CD8-positive, alpha-beta memory T cell (primary cell): ENCODE data around the gene RPL39. TPM values are rescaled to one million over a fixed set of nuclear protein-coding genes. Genes with fewer than 3 reads are reported as not detected.
"Not testable (repeated sequence)": the region's sequence is repeated elsewhere in the genome, so short reads cannot be mapped to it uniquely, and the experiment has no call there.

Experiments
- CTCF ChIA-PET: fragments of 350-600 bp; sonication (Branson Sonifier 250); formaldehyde crosslinking; loops from one replicate; lab custom pipeline; 2021; ENCODE audit warnings: antibody characterized with exemption; lab: Charles Lee
- POLR2A ChIA-PET: fragments of 350-600 bp; sonication (Branson Sonifier 250); formaldehyde crosslinking; loops from one replicate; lab custom pipeline; 2021; ENCODE audit warnings: antibody characterized with exemption; lab: Charles Lee
- DNase-seq, 5 donors: peaks; one replicate each; pipeline versions ENCODE4 v3.0.0 to v3.0.0-alpha.2; 2020 to 2022; ENCODE audit warnings: mixed read lengths in 1 of 5
- H3K27ac ChIP-seq: one replicate; pipeline ENCODE4 v1.7.0; 2013; ENCODE audit warnings: low read depth, mild to moderate bottlenecking, low read length, moderate library complexity
- H3K27me3 ChIP-seq: 2 replicates; pipeline ENCODE4 v1.7.0; 2013; ENCODE audit warnings: low read length, mild to moderate bottlenecking; ENCODE audit not compliant: insufficient read depth, poor library complexity, severe bottlenecking
- H3K36me3 ChIP-seq: 2 replicates; pipeline ENCODE4 v1.7.0; 2013; ENCODE audit warnings: mild to moderate bottlenecking, low read length, moderate library complexity; ENCODE audit not compliant: insufficient read depth
- H3K4me1 ChIP-seq: 2 replicates; pipeline ENCODE4 v1.7.0; 2013; ENCODE audit warnings: mild to moderate bottlenecking, low read length, moderate library complexity; ENCODE audit not compliant: insufficient read depth
- H3K4me3 ChIP-seq: 2 replicates; pipeline ENCODE4 v1.7.0; 2013; ENCODE audit warnings: mild to moderate bottlenecking, low read length
- H3K9me3 ChIP-seq: 2 replicates; pipeline ENCODE4 v1.7.0; 2013; ENCODE audit warnings: mild to moderate bottlenecking, low read length
- H3K27ac Mint-ChIP-seq, 8 donors: one replicate each; pipeline ENCODE4 v1.8.0; 2020 to 2021; ENCODE audit warnings: mixed read lengths in 8 of 8, mild to moderate bottlenecking in 6 of 8, inconsistent platforms in 3 of 8, moderate library complexity in 3 of 8
- H3K27me3 Mint-ChIP-seq, 2 donors: one replicate each; pipeline ENCODE4 v1.8.0; 2020 to 2021; ENCODE audit warnings: mixed read lengths in 2 of 2, mild to moderate bottlenecking in 1 of 2, moderate library complexity in 1 of 2
- H3K36me3 Mint-ChIP-seq, 3 donors: one replicate each; pipeline ENCODE4 v1.8.0; 2020 to 2021; ENCODE audit warnings: mixed read lengths in 3 of 3, inconsistent platforms in 1 of 3, mild to moderate bottlenecking in 1 of 3
- H3K4me1 Mint-ChIP-seq, 3 donors: one replicate each; pipeline ENCODE4 v1.8.0; 2020 to 2021; ENCODE audit warnings: mixed read lengths in 3 of 3, inconsistent platforms in 1 of 3, mild to moderate bottlenecking in 1 of 3
- H3K4me3 Mint-ChIP-seq, 7 donors: one replicate each; pipeline ENCODE4 v1.8.0; 2020 to 2021; ENCODE audit warnings: mixed read lengths in 7 of 7, mild to moderate bottlenecking in 6 of 7, moderate library complexity in 4 of 7, inconsistent platforms in 2 of 7
- H3K9me3 Mint-ChIP-seq, 5 donors: one replicate each; pipeline ENCODE4 v1.8.0; 2020 to 2022; ENCODE audit warnings: mixed read lengths in 5 of 5, mild to moderate bottlenecking in 3 of 5, moderate library complexity in 2 of 5, inconsistent platforms in 1 of 5
- polyA plus RNA-seq: library from polyadenylated mRNA; unstranded; fragments of 300-500 nt; fragmentation: Illumina TruSeq; gene quantifications from one replicate; pipeline ENCODE4 v1.2.3, GENCODE V29; 2021
- total RNA-seq, 2 experiments: library from RNA; stranded (reverse); gene quantifications; one replicate each; pipeline ENCODE4 v1.2.3, GENCODE V29; 2021

The RPL39 gene
- total and polyA plus RNA-seq, 3 experiments from 2014 or later = 2,337 to 3,498 (median 2,451) TPM

GRCh38 chrX:119783026-119783425 is 8.4 kb downstream of the RPL39 start:
- Histone ChIP-seq H3K36me3 (peaks cover 7% of the 10 kb centered on the region), H3K27me3 (no peaks in the 10 kb centered on the region), H3K9me3 (no peaks in the 10 kb centered on the region), H3K27ac (no peak overlapping the region), H3K4me3 (no peak overlapping the region), H3K4me1 (no peaks in the 10 kb centered on the region)
- DNase-seq = no peak
- Mint-ChIP-seq H3K27me3 (peaks cover 0 to 4% of the 10 kb centered on the region in 2 donors), H3K4me3 (no peak overlapping the region), H3K36me3 (peaks cover 0 to 50% (median 3%) of the 10 kb centered on the region in 3 donors), H3K27ac (peak overlapping the region in 2 of 8 donors; percentile 21 to 79), H3K4me1 (peaks cover 20 to 36% (median 23%) of the 10 kb centered on the region in 3 donors), H3K9me3 (no peaks in the 10 kb centered on the region)
- ChIA-PET POLR2A (no interaction called here), CTCF (no interaction called here)

GRCh38 chrX:119778829-119779228 is 12.6 kb downstream of the RPL39 start:
- H3K27ac Mint-ChIP-seq = peak overlapping the region in 1 of 8 donors; percentile 19
- Histone ChIP-seq H3K27ac (no peak overlapping the region), H3K4me3 (no peak overlapping the region), H3K36me3 (no peaks in the 10 kb centered on the region), H3K9me3 (no peaks in the 10 kb centered on the region), H3K4me1 (no peaks in the 10 kb centered on the region), H3K27me3 (no peaks in the 10 kb centered on the region)
- no peaks in the 10 kb centered on the region for H3K9me3 Mint-ChIP-seq
- peaks cover 0 to 20% (median 0%) of the 10 kb centered on the region in 3 donors for H3K36me3 Mint-ChIP-seq
- peaks cover 5 to 14% (median 9%) of the 10 kb centered on the region in 3 donors for H3K4me1 Mint-ChIP-seq
- H3K4me3 Mint-ChIP-seq = no peak overlapping the region
- POLR2A ChIA-PET = interaction anchor here (0.6 kb wide), 1 partner anchor 194 kb away, joined by 6 read pairs; no protein-coding TSS in a partner anchor
- H3K27me3 Mint-ChIP-seq = peaks cover 0 to 2% of the 10 kb centered on the region in 2 donors
- CTCF ChIA-PET = interaction anchor here (1.1 to 1.5 kb wide), 2 partner anchors 10 to 130 kb away, joined by 3 to 6 read pairs; no protein-coding TSS in a partner anchor
- no peak for DNase-seq

GRCh38 chrX:119775517-119776238 is 15.8 kb downstream of the RPL39 start:
- peaks cover 0 to 8% (median 5%) of the 10 kb centered on the region in 3 donors for H3K4me1 Mint-ChIP-seq
- H3K4me1 ChIP-seq = no peaks in the 10 kb centered on the region
- no peak for DNase-seq
- H3K9me3 Mint-ChIP-seq = no peaks in the 10 kb centered on the region
- H3K27ac ChIP-seq = no peak overlapping the region
- H3K27me3 Mint-ChIP-seq = peaks cover 0 to 8% of the 10 kb centered on the region in 2 donors
- peak overlapping the region in 4 of 8 donors; percentile 38 to 90 (median 46) for H3K27ac Mint-ChIP-seq
- no peaks in the 10 kb centered on the region for H3K9me3 ChIP-seq
- H3K4me3 Mint-ChIP-seq = peak overlapping the region in 1 of 7 donors; percentile 41
- peaks cover 0 to 2% (median 1%) of the 10 kb centered on the region in 3 donors for H3K36me3 Mint-ChIP-seq
- ChIA-PET CTCF (interaction anchor here (0.7 to 1.2 kb wide), 5 partner anchors 9 to 259 kb away, joined by 3 to 5 read pairs (median 4); partner anchors contain the start of gene SOWAHD), POLR2A (no interaction called here)
- no peak overlapping the region for H3K4me3 ChIP-seq
- H3K36me3 ChIP-seq = no peaks in the 10 kb centered on the region
- H3K27me3 ChIP-seq = no peaks in the 10 kb centered on the region

- CTCF ChIA-PET = interaction anchor here (1.0 kb wide), 1 partner anchor 13 kb away, joined by 3 read pairs; no protein-coding TSS in a partner anchor
- DNase-seq, H3K27me3 ChIP-seq, H3K4me3 ChIP-seq, H3K36me3 Mint-ChIP-seq, H3K4me1 Mint-ChIP-seq, H3K36me3 ChIP-seq, H3K27me3 Mint-ChIP-seq, H3K4me1 ChIP-seq, H3K4me3 Mint-ChIP-seq, POLR2A ChIA-PET, H3K27ac ChIP-seq, H3K9me3 ChIP-seq, H3K9me3 Mint-ChIP-seq: not testable (repeated sequence)
- peak overlapping the region in 1 of 8 donors; percentile 9 for H3K27ac Mint-ChIP-seq
Observed at GRCh38 chrX:119769388-119769787, 22.0 kb downstream of the RPL39 start.

GRCh38 chrX:119768436-119768835 is 23.0 kb downstream of the RPL39 start:
- H3K4me3 ChIP-seq, DNase-seq, H3K9me3 ChIP-seq, H3K9me3 Mint-ChIP-seq, POLR2A ChIA-PET, CTCF ChIA-PET, H3K36me3 Mint-ChIP-seq, H3K27me3 Mint-ChIP-seq, H3K4me1 ChIP-seq, H3K27ac Mint-ChIP-seq, H3K27ac ChIP-seq, H3K4me1 Mint-ChIP-seq, H3K36me3 ChIP-seq, H3K4me3 Mint-ChIP-seq, H3K27me3 ChIP-seq: not testable (repeated sequence)

GRCh38 chrX:119763836-119764387 is 27.5 kb downstream of the RPL39 start:
- DNase-seq = no peak
- peak overlapping the region in 3 of 8 donors; percentile 5 to 58 (median 54) for H3K27ac Mint-ChIP-seq
- H3K4me1 ChIP-seq = no peaks in the 10 kb centered on the region
- H3K27me3 Mint-ChIP-seq = no peaks in the 10 kb centered on the region
- no peaks in the 10 kb centered on the region for H3K27me3 ChIP-seq
- peak overlapping the region in 1 of 7 donors; percentile 58 for H3K4me3 Mint-ChIP-seq
- no peaks in the 10 kb centered on the region for H3K36me3 Mint-ChIP-seq
- no peaks in the 10 kb centered on the region for H3K9me3 Mint-ChIP-seq
- no peak overlapping the region for H3K4me3 ChIP-seq
- no peaks in the 10 kb centered on the region for H3K36me3 ChIP-seq
- no peaks in the 10 kb centered on the region for H3K9me3 ChIP-seq
- ChIA-PET CTCF (interaction anchor here (1.5 kb wide), 1 partner anchor 9 kb away, joined by 4 read pairs; no protein-coding TSS in a partner anchor), POLR2A (no interaction called here)
- H3K27ac ChIP-seq = no peak overlapping the region
- peaks cover 0 to 25% (median 4%) of the 10 kb centered on the region in 3 donors for H3K4me1 Mint-ChIP-seq

GRCh38 chrX:119763181-119763580 is 28.2 kb downstream of the RPL39 start:
- H3K4me1 Mint-ChIP-seq = peaks cover 0 to 25% (median 4%) of the 10 kb centered on the region in 3 donors
- Histone ChIP-seq H3K36me3 (no peaks in the 10 kb centered on the region), H3K27me3 (no peaks in the 10 kb centered on the region), H3K9me3 (no peaks in the 10 kb centered on the region), H3K27ac (no peak overlapping the region), H3K4me3 (no peak overlapping the region), H3K4me1 (no peaks in the 10 kb centered on the region)
- H3K27me3 Mint-ChIP-seq = no peaks in the 10 kb centered on the region
- H3K27ac Mint-ChIP-seq = peak overlapping the region in 1 of 8 donors; percentile 5
- DNase-seq = no peak
- ChIA-PET POLR2A (no interaction called here), CTCF (interaction anchor here (1.4 to 1.5 kb wide), 2 partner anchors 8 to 9 kb away, joined by 4 read pairs; no protein-coding TSS in a partner anchor)
- H3K4me3 Mint-ChIP-seq = no peak overlapping the region
- no peaks in the 10 kb centered on the region for H3K9me3 Mint-ChIP-seq
- H3K36me3 Mint-ChIP-seq = no peaks in the 10 kb centered on the region

- Mint-ChIP-seq H3K4me1 (peaks cover 2 to 27% (median 6%) of the 10 kb centered on the region in 3 donors), H3K27ac (peak overlapping the region in 2 of 8 donors; percentile 23 to 87), H3K9me3 (no peaks in the 10 kb centered on the region), H3K36me3 (no peaks in the 10 kb centered on the region), H3K27me3 (no peaks in the 10 kb centered on the region), H3K4me3 (peak overlapping the region in 1 of 7 donors; percentile 68)
- ChIA-PET POLR2A (no interaction called here), CTCF (interaction anchor here (1.4 kb wide), 1 partner anchor 9 kb away, joined by 4 read pairs; no protein-coding TSS in a partner anchor)
- no peaks in the 10 kb centered on the region for H3K27me3 ChIP-seq
- no peak overlapping the region for H3K4me3 ChIP-seq
- H3K4me1 ChIP-seq = peaks cover 3% of the 10 kb centered on the region
- H3K9me3 ChIP-seq = no peaks in the 10 kb centered on the region
- no peak overlapping the region for H3K27ac ChIP-seq
- H3K36me3 ChIP-seq = no peaks in the 10 kb centered on the region
- no peak for DNase-seq
Observed at GRCh38 chrX:119762718-119763117, 28.7 kb downstream of the RPL39 start.
